AG09319 (cell line): ENCODE data around the gene SPTBN1.

ENCODE experiments used
- DNase-seq: peaks from one replicate; pipeline ENCODE4 v3.0.0-alpha.2; 2010; ENCODE audit warnings: low read depth; ENCODE audit errors: extremely low read depth
- CTCF ChIP-seq: IDR thresholded peaks from 2 replicates; pipeline ENCODE4 v1.5.1; 2011; ENCODE audit warnings: low read depth, mild to moderate bottlenecking, inconsistent platforms, low read length, moderate library complexity

Gene SPTBN1

DNA sequence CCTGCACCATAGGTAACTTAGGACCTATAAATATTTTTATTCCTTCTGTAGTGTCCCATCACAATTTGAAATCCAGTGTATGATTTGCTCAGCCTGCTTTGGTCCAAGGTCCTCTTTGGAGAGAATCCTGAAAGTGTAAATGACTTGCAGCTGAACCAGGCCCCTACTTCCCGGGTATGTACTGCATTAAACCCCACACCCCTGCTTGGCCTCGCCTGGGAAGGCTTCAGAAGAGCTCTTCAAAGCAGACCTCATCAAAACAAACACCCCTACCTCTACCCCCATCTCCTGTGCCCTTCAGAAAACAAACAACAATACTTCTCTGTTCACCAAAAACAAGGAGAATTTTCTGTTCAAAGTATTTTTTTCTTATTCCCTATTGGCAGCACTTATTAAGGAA is 9.5 kb upstream of the SPTBN1 start:
- no peak for DNase-seq
- TF ChIP-seq CTCF: no peak

- TF ChIP-seq CTCF: peak; percentile 6; the same call in 1 of the 2 replicates
- DNase-seq: no peak
Observed at GRCh38 chr2:54454548-54455130, 1.5 kb upstream of the SPTBN1 start.

DNA sequence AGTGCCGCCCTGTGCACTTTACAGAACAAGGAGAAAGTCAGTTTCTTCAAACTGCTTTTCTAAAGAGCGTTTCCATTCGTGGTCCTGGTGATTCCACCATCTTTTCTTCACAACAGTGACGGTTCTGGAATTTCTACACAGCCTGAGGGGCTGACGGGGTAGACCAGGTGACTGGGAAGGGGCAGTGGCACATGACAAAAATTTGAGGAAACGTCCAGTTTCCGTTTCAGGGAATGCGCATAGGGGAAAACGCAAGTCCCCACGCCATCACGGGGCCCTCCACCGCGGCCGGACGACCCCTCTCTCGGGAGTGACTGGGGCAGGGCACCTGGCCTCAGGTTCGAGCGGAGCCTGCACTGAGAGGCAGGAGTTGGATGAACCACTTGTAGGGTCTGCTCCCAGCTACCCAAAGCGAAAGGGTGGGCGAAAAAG is 980 bp upstream of the SPTBN1 start:
- no peak for TF ChIP-seq CTCF
- no peak for DNase-seq

DNA sequence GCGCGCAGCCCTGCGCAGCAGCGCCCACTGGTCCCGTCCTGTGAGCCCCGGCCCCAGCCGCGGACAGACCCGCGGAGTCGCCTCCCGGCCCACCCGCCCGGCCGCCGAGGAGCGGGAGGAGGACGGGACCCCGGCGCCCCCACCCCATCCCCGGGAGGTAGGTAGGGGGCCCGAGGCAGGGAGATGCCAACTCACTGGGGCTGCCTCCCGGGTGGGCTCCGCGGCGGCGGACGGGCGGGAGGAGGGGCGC is 160 bp downstream of the SPTBN1 start:
- no peak for TF ChIP-seq CTCF
- no peak for DNase-seq

DNA sequence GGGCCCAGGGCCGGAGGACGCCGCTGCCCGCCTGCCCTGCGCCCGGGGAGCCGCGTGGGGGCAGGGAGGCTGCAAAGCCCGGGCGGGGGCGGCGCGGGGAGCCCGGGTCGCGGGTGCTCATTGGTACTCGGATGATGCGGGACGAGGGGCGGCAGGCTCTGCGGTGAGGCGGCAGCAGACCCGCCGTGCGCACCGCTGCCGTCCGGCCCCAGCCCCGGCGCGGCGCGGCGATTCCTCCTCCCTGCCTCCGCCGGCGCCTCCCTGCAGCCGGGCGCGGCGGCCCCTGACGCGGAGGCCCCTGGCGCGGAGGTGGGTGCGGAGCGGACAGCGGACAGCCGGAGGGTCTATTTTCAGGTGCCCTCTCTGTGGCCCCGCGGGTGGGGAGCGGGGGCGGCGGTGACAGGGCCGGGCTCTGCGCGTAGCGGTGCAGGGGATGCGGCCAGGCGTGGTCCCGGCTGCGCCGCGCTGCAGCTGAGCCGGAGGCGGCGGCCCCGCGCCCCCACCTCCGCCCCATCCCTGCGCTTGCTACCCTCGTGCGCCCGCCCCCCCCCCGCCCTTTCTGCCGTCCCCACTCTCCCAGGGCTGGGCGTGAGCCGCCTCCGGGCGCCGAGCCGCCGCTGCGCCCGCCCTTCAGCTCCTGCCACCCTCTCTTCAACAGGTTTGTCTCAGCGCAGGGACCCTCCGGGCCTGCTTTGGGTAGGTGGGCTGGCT is 640 bp downstream of the SPTBN1 start:
- no peak for DNase-seq
- TF ChIP-seq CTCF: no peak

DNA sequence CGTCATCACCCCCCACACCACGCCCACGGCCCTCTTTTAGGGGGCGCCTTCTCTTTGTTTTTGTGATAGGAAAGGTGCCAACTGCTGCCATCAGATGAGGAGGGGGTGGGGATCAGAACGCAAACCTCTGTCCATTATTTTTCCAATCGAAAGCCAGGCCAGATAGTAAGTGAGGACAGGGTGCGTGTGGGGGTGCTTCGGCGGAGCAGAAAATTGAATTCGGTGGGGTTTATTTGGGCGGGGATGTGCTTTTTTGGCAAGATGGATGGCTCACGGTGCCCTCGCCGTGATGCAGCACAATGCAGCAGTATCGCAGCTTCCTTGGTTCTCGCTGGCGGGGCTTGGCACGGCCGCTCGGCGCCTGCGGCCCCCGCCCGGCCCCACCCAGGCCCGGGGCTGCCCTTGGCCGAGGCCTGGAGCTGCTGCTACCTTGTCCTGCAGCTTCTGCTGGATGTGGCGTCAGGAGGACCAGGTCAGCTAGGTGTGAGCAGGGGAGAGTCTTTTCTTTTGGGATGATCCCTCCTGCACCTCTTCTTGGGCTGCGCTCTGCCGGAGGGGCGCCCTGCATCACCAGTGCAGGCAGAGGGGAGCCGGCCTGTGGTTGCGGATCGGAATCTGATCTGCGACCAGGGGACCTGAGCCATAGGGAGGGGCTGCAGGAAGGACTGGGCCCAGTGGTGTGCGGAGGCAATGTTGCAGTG is 1.3 kb downstream of the SPTBN1 start:
- no peak for DNase-seq
- no peak; the same call in 1 of the 2 replicates for TF ChIP-seq CTCF

DNA sequence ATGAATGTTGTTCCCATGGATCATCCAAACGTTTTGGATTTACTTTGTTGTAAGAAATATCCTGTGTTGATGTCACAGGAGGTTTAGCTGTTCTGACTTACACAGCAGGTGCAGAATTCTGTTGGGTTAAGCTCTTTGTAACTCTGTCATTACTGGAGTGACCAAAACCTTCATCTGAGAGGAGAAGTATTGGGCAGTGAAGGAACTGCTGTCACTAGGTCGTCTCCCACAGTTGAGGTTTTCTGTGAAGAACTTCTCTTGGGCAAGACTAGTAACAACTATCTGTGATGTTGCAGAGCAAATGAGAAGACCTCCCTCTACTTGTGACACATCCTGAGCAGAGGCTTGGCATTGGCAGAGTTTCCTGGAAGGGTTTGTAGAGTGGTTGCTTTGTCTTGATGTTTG is 2.9 kb downstream of the SPTBN1 start:
- TF ChIP-seq CTCF: no peak
- no peak for DNase-seq
